GOT3 (cell line): ENCODE results near the gene TLL2.

ENCODE experiments used
- DNase-seq: peaks from one replicate; lab custom pipeline; 2025; ENCODE audit warnings: mixed read lengths; lab: John Stamatoyannopoulos, UW

TLL2 gene

DNA sequence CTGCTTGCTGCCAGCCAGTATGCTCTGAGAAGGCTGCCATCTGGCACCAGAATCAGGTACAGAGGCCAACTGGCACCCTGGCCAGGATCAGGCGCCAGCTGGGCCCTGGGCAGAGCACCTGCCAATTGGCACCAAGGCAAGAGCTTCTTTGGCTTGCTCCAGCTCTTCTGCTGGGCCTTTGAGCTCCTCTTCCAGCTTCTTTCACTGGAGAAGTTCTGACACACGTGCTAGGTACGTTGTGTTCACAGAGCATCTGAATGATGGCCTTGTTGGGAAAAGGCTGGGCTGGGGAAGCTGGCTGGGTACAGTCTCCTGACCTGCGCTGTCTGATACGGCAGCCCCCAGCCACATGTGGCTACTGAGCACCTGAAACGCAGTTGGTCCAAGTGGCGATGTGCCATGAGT, 123.3 kb downstream of the TLL2 start:
- no peak for DNase-seq

DNA sequence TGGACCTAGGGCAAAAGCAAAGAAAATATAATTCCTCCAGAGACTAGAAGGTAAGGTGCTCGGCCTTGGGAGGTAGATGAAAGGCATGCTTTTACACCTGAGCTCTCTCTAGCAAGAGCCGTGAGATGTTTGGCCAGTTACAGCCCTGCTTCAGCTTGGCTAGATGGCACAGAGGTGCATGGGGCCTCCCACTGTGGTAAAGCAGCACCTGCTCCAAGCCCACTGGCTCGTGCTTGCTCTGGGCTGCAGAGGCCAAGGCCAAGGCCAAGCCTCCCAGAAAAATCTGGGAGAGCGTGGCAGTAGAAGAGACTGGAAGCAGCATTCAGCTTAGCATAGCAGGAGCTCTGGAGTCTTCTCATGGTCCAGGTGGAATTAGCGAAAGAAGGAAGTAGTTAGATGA, 123.9 kb downstream of the TLL2 start:
- DNase-seq: no peak

DNA sequence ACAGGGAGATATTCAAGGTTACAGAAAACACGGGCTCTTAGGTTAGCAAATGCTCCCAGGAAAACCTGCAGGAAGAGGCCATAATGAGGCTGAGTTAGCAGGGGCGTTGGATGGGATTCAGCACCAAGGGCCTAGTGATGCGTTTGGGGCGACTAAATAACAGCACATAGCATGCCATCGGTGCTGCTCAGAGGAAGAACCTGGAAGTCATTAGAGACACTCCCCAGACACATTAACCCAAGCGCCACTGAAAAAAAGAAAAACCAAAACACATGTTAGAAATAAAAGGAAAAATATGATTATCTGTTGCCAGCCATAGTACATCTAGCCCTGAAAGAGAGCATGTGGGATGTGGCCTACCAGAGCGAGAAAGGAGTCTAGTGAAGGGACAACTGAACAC, 126.1 kb downstream of the TLL2 start:
- no peak for DNase-seq

DNA sequence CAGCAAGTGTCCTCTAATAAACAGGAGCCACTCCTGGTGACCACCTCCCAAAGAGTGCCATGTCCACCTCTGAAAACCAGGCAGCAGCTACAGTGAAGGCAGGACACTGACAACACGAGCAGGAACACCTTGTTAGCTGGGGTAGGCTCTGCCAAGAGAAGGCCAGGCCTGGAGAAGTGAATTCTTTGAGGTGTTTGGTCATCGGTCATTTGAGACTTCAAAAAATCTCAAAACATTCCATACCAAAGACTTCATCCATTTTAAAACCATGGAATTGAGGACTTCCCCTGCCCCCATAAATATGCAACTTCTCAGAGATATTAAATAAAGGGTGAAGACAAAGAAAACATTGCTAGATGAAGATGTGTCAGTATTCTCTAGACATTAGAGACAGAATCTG, 126.6 kb downstream of the TLL2 start:
- no peak for DNase-seq

DNA sequence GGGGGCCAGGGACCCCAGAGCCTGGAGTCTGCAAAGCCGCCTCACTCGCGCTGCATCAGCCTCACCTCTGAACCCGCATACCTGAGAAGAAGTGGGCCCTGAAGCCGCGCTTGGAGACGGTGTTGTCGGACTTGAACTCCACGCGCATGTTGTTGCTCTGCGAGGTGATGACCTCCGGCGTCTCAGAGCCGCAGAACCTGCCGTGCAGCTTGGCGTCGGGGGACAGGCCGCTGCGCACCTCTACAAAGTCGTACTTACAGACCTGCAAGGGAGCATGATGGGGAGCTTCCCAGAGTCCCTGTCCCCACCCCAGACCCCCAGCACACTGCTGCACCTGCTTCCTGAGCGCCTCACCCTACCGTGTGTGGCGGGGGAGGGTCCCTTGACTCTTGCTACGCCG, 129.2 kb downstream of the TLL2 start:
- DNase-seq: no peak

DNA sequence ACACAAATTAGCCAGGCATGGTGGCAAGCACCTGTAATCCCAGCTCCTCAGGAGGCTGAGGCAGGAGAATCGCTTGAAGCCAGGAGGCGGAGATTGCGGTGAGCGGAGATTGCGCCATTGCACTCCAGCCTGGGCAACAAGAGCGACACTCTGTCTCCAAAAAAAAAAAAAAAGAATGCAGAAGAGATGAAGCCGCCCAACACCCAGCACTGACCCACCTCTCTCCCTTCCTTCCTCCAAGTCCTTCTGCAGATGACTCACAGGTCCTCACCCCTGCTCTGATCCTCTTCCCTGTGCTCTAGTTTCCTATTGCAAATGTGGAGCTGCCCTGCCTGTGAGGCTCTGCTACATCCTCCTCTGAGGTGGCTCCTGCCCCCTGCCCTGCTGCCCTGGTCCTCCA, 132.9 kb downstream of the TLL2 start:
- no peak for DNase-seq

DNA sequence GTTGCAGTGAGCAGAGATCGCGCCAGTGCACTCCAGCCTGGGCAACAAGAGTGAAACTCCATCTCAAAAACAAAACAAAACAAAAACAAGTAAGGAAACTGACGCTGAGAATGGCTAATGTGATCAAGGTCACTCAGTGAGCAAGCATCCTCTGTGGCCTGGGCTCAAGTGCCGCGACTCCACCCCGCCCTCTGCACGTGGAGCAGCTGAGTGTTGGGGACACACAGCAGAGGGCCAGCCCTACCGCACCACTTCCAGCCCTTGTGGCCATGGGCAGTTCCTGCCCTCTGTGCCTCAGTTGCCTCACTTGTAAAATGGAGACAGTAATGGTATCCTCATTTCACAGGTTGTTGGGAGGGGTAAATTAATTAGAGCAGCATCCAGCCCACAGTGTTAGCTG, 134.0 kb downstream of the TLL2 start:
- no peak for DNase-seq

DNA sequence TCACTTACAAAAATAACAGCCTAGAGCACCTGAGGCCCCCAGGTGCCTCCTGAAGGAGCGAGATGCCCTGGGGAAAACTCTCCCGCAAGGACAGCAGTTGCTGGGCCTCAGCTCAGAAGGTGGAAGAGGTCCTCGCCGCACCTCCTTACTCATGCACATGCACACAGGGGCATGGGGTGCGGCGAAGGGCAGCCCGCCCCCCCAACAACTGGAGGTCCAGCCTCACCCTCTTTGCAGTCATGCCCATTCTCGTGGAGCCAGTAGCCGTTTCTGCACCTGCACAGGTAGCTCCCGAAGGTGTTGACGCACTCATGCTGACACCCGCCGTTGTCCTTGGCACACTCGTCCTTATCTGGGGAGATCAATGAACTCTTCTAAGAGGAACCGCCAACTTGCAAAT, 135.0 kb downstream of the TLL2 start:
- no peak for DNase-seq

DNA sequence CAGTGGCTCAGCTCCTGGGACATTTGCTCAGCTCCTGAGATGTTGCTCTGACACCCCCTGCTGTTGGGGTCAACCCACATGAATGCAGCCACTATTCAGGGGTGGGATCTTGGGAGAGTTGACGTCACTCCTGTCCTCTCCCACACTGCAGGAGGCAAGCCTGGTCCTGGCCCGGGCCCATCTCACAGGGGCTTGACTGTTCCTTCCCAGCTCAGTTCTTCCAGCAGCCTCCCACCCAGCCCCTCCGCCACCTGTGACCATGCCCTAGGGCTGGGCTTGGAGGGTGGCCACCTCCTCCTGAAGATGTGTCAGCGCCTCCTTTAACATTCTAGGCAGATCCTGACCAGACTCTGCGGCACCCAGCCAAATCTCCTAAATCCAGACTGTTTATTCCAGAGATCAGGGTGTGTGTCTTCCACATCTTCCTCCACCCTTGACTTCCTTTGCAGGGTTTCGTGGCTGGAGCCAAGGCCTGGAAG, 135.9 kb downstream of the TLL2 start:
- DNase-seq: no peak

DNA sequence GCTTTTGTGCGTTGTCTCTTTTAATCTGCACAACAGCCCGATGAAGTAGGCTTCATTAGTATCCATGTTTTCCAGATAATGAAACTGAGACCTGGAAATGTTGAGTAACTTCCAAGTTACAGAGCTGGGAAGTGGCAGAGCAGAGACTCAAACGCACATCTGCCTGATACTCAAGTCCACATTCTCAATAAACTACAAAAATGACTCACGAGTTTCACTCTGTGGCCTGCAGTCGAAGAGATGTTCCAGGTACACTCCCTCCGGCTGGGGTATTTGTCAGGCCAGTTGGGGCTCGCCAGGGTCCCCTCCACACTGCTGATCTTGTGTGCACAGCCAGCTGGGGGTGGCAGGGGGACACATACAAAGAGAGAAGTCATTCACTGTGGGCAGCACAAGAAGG, 137.2 kb downstream of the TLL2 start:
- DNase-seq: no peak

DNA sequence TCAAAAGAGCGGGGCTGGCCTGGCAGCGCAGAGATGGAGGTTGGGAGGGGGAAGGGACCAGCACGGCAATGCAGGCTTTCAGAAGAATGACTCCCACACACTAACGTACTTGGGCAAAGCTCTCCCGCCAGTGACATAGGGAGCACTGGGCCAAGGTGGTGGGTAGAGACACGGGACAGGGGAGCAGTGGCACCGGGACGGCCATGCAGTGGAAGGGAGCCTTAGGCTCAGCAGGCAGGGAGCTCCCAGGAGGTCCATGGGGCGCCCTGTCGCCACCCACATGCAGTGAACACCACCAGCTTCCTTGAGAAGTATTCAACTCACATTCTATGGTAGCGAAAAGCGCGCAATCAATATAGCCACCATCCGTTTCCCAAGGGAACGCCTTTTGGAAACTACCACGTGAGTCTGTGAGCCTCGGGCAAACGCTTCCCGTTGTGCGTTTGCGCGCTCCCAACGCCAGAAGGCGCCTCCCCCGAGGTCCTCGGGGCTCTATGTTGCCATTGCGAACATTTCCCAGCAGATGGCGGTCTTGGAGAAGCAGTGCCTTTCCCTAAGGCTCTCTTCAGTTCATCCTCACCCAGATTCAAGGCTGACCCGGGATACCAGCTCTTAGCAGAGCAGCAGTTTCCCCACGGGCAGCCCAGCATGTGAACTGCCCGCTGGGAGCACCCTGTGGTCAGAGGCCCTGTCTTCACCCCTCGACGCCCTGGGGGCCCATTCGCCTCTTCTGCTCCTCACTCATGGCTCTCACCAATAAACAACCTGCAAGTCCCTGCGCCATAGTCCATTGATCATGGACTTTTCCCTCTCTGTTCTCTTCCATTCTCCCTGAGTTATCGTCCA, 138.5 kb downstream of the TLL2 start:
- DNase-seq: peak; percentile 64

DNA sequence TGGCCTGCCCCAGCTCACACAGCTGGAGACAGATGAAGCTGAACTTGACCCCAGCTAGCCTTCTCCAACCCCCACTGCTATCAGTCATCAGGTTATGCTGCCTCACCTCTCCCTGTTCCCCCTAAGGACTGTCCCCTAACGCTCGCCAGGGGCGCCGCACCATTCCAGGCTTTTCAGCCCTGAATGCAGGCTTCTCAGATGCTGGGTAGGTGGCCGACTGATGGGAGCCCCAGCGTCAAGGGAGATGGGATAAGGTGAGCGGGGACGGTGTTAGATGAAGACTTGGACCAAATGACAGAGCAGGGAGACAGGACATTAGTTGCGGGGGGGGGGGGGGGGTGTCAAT, 139.1 kb downstream of the TLL2 start:
- no peak for DNase-seq

DNA sequence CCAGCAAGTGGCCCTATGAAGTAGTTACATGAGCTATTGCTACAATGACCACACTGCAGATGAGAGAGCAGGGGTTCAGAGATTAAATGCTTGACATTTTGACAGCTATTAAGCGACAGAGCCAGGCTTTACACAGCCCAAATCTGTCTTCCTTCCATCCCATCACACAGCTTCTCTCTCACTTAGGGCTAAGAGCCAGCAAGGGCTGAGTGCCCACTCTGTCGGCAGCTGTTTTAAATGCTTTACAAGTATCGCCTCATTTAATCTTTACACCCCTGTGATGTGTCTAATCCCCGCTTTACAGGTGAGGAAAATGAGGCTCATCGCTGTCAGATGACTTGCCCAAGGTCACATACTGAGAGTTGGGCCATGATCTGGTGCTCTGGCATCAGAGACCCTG, 139.7 kb downstream of the TLL2 start:
- no peak for DNase-seq

DNA sequence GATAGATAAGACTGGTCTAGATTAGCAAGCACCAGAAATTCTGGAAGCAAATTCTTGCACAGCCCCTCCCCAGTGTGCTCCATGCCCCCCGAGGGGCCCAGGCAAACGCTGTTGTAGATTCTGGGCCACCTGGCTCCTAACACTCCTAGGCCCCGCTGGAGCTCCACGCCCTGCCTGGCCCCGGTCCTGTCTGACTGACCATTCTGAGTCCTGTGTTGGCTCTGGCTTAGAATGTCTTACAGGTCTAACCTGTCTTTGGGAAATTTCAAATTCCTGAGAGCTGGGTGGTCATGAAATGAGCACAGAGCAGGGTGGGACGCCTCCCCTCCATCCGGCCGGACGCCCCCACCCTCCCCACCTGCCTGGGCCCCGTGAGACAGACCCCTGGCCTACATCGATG, 142.4 kb downstream of the TLL2 start:
- DNase-seq: no peak

DNA sequence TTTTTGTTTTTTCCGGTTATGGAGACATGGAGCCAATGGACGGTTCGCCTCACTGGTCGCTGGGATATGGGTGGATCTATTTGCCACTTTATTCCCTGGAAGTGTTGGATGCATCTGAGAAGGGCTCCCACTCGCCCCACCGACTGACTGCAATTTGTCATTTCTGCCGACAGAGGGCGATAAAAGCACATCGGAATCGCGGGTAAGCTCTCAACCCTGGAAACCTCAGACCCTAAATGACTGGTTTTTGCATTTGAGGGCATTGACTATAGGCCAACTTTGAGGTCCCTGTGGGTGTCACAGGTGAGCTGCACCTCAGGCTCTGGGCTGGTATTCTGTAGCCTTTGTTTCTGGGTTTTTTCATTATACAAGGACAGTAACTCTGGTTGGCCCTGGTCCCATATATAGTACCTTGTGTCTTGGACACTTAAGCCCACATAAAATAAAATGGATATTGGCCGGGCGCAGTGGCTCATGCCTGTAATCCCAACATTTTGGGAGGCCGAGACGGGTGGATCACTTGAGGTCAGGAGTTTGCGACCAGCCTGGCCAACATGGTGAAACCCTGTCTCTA, 143.1 kb downstream of the TLL2 start:
- DNase-seq: no peak

DNA sequence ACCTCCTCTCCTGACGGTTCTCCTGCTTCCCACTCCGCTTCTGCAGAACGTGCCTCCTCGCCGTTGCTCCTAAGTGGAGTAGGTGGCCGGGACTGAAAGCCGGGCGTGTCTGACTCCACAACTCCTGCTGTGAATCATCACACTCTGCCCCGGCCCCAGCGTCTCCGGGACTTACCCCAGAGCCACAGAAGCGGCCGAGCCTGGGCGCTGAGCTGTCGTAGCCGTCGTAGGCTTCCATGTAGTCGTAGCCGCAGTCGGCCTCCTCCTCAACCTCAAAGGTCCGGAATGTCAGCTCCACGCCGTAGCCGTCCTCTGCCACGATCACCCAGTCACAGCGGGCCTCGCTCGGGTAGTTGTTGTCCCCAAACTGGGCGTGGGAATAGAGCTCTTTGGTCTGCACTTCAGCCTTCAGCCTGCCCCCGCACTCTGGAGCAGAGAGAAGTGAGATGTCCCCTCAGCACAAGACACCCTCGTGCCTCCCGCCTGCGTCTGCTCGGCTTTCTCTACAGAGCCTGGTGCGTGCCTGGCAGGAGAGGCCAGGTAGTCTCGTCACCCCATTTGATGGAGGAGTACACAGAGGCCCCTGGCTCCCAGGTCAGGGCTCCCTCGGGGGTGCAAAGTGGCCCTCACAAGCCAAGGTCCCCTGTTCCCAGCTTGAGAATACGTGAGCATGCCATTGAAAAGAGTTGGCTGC, 143.7 kb downstream of the TLL2 start:
- DNase-seq: no peak

DNA sequence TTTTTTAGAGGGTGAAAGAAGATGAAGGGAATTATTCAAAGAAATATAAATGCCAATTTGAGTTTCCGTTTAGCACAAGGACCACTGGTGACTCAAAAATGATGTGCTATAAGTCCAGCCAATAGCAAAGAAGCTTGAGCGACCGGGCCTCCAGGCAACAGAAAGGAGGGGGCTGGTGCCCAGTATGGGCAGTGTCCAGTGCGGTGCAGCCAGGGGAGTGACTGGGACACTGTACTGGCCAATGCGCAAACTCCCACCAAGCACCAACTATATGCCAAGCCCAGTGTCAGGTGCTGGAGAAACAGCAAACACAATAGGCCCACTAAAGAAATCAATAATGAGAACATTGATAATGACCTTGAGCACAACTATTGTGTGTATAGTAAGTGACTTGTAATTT, 144.8 kb downstream of the TLL2 start:
- no peak for DNase-seq

DNA sequence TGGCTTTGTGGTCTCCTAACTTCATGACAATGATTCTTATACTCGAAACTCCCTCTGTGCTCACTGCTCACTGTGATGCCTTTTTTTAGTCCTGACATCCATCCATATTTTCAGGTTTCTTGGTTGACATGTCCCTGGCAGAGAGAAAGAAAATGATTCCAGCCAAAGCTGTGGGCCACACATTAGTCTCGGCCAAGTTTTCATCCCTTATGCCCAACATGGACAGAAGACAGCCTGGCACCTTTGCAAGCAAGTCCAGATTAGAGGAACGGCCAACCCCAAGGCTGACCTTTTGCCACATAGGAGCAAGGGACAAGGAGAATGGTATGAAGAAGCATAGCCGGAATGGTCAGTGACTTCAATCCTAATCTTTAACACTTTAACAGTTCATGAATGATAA, 146.3 kb downstream of the TLL2 start:
- DNase-seq: no peak

DNA sequence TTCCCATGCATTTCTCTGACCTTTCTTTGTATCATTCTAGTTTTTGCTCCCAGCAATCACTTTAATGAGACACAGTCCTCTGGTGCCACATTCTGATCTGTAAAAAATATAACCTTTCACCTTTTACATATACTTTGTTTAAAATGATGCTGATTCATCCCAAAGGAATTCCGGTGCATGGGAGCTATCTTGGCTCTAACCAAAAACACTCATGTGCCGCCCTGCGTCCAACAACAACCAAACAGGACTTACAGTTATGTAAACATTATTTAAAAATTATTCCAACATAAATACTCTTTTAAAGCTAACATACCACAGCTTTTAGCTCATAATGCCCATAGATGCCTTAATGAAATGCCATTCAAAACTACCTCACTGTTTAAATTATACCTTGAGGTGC, 147.2 kb downstream of the TLL2 start:
- no peak for DNase-seq

DNA sequence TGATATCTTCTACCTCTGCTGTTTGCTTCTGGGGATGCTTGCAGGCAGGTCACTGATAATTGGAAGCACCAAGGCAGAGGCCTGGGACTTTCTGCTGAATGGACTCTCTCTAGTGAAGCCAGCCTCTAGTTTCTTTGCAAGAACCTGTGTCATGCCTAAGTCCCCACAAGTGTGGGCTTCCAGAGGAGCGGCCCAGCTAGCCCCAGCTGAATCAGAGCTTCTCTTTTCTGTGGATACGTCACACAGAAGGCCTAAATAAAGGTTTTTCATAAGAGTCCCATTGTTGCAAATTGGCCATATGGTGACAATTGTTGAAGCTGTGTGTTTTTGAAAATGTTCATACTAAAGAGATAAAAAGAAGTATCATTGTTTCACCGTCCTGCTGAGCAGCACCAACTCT, 148.2 kb downstream of the TLL2 start:
- DNase-seq: no peak

DNA sequence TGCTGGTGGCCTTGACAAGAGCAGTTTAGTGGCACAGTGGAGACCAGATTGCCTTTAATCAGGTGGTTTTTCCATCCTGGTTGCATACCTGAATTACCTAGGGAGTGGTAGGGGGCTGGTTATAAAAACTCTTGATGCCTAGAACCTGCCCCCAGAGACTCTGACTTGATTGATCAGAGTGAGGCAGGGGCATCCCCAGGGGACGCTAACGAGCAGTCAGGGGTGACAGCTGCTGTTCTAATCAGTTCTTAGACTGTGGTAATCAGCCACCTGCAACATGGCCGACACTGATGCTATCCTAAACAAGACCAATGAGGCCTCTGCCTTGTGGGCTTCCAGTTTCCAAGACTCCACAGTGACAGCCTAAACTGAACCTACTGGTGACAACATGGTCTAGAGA, 153.0 kb downstream of the TLL2 start:
- DNase-seq: no peak

DNA sequence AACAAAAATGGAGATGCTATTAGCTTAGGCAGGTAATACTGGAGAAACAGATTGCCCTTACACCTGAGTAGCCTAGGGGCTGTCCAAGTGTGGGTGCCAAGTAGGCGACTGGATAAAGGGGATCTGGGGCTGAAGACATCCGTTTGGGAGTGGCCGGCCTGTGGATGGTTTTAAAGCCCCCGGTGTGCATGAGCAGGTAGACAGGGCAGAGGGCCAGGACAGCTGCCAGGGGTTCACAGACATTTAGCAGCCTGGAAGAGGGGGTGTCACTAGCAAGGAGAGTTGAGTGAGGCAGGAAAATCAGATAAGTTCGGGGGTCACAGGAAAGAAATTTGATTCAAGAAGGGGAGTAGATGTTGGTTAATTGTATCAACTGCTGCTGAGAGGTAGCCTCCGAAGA, 153.4 kb downstream of the TLL2 start:
- DNase-seq: no peak

DNA sequence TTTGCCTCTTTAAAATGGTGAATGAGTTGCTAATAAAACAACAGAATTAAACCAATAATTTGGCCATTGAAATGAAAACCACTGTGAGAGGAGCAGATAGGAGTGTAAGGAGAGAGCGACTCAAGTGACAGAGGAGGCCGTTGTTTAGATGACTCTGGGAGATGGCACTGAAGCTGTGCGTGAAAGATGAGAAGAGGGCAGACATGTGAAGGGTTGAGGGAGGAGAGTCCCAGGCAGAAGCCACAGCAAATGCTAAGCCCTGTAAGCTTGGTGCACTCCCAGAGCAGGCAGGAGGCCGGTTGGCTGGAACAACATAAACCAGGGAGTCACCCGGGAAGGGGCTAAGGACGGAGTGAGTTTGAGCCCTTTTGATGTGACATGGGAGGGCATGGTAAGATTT, 154.1 kb downstream of the TLL2 start:
- DNase-seq: no peak
